AML-193 (cell line): ENCODE results near the gene SMARCB1.
A peak's percentile ranks its signal among the peaks of the same experiment; 100 is the strongest.
"Not testable (repeated sequence)": the region's sequence is repeated elsewhere in the genome, so short reads cannot be mapped to it uniquely, and the experiment has no call there.

Experiments used
- DNase-seq, 2 experiments: peaks; one replicate each; lab custom pipeline; 2025; lab: John Stamatoyannopoulos, UW

The SMARCB1 gene

GRCh38 chr22:23846081-23846469, 59.3 kb downstream of the SMARCB1 start:
- DNase-seq: no peak

GRCh38 chr22:23847310-23847920, 60.6 kb downstream of the SMARCB1 start:
- no peak for DNase-seq

DNA sequence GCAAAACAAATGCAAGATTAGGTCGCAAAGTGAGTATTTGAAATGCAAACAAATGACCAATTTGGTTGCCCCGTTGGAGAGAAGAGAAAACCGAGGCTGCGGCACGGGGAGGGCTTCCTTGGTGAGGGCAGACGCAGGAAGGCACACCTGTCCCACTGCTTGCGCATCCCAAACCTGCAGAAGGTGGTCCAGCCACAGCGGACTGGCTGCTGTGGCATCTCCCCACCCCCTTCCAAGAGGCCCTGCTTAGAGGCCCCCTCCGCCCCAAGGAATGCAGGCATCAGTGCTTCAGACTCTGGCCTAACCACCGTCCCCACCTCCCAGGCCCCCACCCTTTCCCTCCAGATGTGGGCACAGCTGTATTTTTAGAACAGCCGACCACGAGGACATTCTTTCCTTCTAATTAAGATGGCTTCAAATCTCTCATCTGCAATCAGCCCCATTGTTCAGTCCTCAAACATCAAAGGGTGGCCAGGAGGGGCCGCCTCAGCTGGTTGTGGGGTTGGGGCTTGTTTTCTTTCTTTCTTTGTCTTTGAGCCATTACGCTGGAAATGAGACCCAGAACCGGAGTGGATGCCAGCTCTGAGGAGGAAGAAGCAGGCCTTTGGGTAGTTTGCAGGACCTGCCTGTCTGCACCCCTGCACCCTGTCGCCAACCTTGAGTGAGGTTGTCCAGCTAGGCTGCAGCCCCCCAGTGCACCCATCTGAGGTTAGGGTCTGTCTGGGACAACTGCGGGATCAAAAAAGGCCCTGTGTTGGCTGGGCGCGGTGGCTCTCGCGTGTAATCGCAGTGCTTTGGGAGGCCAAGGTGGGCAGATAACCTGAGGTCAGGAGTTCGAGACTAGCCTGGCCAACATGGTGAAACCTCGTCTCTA, 61.5 kb downstream of the SMARCB1 start:
- no peak for DNase-seq

DNA sequence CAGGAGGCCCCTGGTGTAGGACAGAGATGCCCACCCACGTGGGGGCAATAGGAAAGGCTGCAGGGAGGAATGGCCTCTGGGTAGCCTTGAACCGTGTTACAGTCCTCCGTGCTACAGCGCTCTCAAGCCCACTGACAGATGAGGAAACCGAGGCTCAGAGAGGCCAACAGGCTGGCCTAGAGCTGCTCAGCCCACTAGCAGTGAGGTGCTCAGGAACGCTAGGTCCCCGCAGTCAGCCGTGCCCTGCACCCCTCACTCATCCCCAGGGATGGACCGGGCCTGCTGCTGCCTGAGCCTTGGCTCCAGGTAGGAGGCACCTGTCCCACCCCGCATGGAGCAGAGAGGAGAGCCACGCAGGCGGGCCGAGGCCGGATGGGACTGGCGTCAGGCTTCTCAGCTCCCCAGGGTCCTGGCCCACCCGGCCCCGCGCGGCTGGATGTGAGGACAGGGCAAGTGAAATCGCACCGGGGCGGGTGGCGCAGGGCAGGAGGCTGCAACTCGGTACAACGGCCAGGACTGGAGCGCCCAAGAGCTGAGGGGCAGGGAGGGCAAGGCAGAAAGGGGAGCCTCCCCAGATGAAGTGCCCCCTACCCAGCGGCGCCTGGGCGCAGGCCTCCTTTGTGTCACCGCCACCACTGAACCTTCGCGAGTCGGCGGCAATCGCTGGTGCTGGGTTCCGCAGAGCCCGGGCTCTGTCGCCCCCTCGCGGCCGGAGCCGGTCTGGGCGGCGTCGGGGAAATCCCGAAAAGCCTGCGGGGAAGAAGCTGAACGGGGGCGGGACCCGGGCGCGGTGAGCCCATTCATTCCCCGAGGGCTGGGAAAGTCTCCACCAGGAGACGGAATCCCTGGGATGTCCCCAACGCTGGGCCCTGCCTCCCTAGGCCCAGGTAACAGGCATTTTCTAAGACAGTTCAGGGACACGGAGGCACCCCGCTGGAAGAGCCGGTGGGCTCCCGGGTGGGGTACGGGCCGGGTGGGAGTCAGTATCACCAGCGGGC, 62.5 kb downstream of the SMARCB1 start:
- peak; percentile 26 to 56 for DNase-seq

GRCh38 chr22:23850136-23850611, 63.4 kb downstream of the SMARCB1 start:
- DNase-seq: no peak

- DNase-seq: peak in 1 of 2 experiments; percentile 50
Observed at GRCh38 chr22:23856721-23857605, 70.2 kb downstream of the SMARCB1 start.

- DNase-seq: peak; percentile 95 to 98
Observed at GRCh38 chr22:23857606-23858483, 71.1 kb downstream of the SMARCB1 start, which contains the start of gene SLC2A11. Gene SLC2A11 (plus strand): TSS chr22:23857875. CDS start chr22:23858000, 125 bp downstream.

DNA sequence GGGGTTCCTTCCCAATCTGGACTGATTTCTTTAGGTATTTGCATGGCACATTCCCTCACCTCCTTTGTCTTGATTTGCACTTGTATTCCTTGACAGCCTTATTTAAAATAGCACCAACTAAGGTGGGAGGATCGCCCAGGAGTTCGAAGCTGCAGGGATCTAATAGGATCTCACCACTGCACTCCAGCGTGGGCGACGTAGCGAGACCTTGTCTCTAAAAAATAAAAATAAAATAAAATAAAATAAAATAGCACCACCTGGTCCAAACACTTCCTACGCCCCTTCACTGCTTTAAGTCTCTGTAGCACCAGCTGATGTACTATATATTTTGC, 71.7 kb downstream of the SMARCB1 start:
- DNase-seq: no peak

- DNase-seq: no peak
Observed at GRCh38 chr22:23859201-23859600, 72.4 kb downstream of the SMARCB1 start.

GRCh38 chr22:23860187-23860586, 73.4 kb downstream of the SMARCB1 start:
- not testable (repeated sequence) for DNase-seq

DNA sequence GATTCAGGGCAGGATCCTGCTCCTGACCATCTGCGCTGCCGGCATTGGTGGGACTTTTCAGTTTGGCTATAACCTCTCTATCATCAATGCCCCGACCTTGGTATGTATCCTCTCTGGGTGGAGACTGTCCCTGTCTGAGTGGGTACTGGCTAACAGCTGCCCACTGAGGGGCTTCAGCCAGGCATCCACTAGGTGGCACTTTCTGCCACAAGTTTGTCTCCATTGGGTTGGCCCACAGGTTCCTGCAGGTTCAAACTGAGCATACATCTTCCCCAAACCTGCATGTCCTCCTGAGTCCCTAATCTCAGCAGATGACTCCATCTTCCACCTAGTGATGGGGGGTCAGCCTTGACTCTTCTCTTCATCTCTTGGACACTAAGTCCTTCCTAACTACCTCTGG, 75.3 kb downstream of the SMARCB1 start:
- DNase-seq: peak; percentile 49 to 67

DNA sequence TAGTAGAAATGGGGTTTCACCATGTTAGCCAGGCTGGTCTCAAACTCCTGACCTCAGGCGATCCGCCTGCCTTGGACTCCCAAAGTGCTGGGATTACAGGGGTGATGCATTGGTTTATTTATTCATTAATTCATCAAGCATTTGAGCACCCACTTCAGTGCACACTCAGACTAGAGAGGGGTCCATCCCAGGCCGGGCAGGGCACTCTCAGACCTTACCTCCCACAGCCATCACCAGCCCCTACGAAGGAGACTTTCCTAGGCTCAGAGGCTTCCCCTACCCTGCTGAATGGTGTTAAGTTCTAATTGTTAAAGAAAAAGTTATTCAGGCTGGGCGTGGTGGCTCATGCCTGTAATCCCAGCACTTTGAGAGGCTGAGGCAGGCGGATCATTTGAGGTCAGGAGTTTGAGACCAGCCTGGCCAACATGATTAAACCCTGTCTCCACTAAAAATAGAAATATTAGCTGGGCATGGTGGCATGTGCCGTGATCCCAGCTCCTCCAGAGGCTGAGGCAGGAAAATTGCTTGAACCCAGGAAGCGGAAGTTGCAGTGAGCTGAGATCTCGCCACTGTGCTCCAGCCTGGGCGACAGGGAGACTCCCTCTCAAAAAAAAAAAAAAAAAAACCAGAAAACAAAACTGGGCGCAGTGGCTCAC, 77.9 kb downstream of the SMARCB1 start:
- not testable (repeated sequence) for DNase-seq

GRCh38 chr22:23868580-23868979, 81.8 kb downstream of the SMARCB1 start:
- DNase-seq: no peak

- no peak for DNase-seq
Observed at GRCh38 chr22:23874871-23875270, 88.1 kb downstream of the SMARCB1 start.

GRCh38 chr22:23875801-23876200, 89.0 kb downstream of the SMARCB1 start:
- no peak for DNase-seq

DNA sequence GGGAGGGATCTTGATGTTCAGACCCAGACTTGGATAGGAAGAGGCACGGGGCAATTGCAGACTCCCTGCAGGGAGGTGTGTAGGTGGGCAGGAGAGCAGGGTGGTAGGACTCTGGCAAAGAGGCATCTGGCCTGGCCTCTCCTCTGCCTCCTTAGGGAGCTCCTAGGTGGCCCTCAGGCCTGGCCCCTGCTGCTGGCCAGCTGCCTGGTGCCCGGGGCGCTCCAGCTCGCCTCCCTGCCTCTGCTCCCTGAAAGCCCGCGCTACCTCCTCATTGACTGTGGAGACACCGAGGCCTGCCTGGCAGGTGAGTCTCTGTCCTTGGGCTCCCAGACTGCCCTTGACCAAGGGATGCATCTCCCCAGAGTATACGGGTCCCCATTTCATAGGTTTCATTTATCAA, 90.8 kb downstream of the SMARCB1 start:
- no peak for DNase-seq

DNA sequence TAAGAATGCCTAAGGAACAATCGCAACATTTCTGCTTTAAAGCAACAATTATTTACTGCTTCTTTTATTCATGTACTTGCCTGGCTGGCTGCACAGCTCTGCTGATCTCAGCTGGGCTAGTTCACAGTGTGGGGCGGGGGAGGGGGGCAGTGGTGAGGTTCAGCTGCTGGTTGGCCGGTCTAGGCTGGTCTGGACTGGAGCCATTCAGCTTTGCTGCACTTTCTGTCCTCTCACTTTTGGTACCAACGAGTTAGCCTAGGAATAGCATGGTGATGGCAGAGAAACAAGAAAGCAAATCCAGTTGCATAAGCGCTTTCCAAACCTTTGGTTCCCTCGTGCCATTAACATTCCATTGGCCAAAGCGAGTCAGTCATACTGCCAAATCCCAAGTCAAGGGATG, 91.5 kb downstream of the SMARCB1 start:
- no peak for DNase-seq

GRCh38 chr22:23882370-23882769, 95.6 kb downstream of the SMARCB1 start:
- no peak for DNase-seq

DNA sequence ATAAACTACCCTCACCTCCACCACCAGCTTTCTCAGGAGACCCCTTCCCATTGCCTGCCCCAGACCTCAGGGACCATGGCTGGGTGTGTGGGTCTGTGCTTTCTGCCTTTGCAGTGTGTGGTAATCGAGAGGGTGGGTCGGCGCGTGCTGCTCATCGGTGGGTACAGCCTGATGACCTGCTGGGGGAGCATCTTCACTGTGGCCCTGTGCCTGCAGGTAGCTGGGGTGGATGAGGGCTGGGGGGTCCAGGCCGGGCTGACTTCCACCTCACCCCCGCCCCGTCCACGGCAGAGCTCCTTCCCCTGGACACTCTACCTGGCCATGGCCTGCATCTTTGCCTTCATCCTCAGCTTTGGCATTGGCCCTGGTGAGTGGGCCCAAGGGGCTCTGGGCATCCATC, 96.9 kb downstream of the SMARCB1 start:
- no peak for DNase-seq

DNA sequence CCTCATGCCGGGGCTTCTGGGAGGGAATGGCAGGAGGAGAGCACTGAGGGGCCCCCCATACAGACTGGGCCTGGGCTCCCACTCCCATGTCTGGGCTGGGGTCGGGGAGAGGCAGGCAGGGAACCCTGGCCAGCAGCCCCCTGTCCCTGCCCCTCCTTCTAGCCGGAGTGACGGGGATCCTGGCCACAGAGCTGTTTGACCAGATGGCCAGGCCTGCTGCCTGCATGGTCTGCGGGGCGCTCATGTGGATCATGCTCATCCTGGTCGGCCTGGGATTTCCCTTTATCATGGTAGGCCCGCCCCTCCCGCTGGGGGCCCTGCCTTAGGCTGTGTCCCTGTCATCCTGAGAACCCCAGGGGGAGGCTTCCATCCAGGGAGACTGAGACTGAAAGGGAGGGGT, 97.4 kb downstream of the SMARCB1 start:
- DNase-seq: no peak
